ENCODE measurements around the gene KIF11.
"Not testable (repeated sequence)": the region's sequence is repeated elsewhere in the genome, so short reads cannot be mapped to it uniquely, and the experiment has no call there.

KIF11 gene

DNA sequence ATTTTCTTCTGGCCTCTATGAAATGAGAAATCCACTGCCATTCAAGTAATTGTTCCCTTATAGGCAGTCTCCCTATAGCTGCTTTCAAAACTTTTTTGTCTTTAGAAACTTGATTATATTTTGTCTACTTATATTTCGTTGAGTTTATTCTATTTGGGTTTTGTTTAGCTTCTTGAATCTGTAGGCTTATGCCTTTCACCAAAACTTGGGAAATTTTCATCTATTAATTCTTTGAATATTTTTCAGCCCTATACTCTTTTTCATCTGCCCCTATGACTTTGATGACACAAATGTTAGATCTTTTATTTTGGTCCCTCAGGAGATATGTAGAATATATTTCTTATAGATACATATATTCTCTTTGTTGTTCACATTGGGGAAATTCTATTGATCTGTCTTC lies 48.6 kb downstream of the KIF11 start:
- no peak for DNase-seq (ENCODE audit: low read depth, low spot score)

GRCh38 chr10:92644921-92645320 lies 52.0 kb downstream of the KIF11 start:
- no peak overlapping the region for H3K4me3 ChIP-seq (ENCODE audit: low read depth, low read length)
- no peak for DNase-seq (ENCODE audit: low read depth, low spot score)
- in situ Hi-C loops (cut with HindIII; ENCODE audit: low sequenced_read_pairs), result no loop called here
- no peak for TF ChIP-seq CTCF (IDR thresholded peaks at IDR 0.05; ENCODE audit: low read depth, low read length)

More for the DNA sequence above, 48.6 kb downstream of the KIF11 start:
- in situ Hi-C loops (cut with HindIII; ENCODE audit: low sequenced_read_pairs), result no loop called here
- TF ChIP-seq CTCF (IDR thresholded peaks at IDR 0.05; ENCODE audit: low read depth, low read length), result no peak
- no peak overlapping the region for H3K4me3 ChIP-seq (ENCODE audit: low read depth, low read length)

DNA sequence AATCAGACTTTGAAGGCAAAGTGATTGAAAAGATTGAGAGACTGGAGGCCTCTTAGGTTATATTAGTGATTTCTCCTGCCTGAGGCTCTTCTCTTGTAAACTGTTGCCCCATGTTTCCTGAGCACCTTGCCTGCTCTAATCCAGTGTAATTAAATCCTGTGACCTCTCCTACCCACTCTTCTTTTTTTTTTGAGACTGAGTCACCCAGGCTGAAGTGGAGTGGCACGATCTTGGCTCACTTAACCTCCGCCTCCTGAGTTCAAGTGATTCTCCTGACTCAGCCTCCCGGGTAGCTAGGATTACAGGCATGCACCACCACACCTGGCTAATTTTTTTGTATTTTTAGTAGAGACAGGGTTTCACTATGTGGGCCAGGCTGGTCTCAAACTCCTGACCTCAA lies 57.9 kb downstream of the KIF11 start:
- H3K4me3 ChIP-seq (ENCODE audit: low read depth, low read length); in situ Hi-C loops (cut with HindIII; ENCODE audit: low sequenced_read_pairs); DNase-seq (ENCODE audit: low read depth, low spot score): not testable (repeated sequence)

GRCh38 chr10:92655426-92655825 lies 62.5 kb downstream of the KIF11 start:
- no peak for TF ChIP-seq CTCF (IDR thresholded peaks at IDR 0.05; ENCODE audit: low read depth, low read length)
- DNase-seq (ENCODE audit: low read depth, low spot score), result no peak
- H3K4me3 ChIP-seq (ENCODE audit: low read depth, low read length), result no peak overlapping the region
- in situ Hi-C loops (cut with HindIII; ENCODE audit: low sequenced_read_pairs), result no loop called here

- H3K4me3 ChIP-seq (ENCODE audit: low read depth, low read length), result no peak overlapping the region
- no peak for DNase-seq (ENCODE audit: low read depth, low spot score)
- TF ChIP-seq CTCF (IDR thresholded peaks at IDR 0.05; ENCODE audit: low read depth, low read length), result no peak
- in situ Hi-C loops (cut with HindIII; ENCODE audit: low sequenced_read_pairs), result no loop called here
Observed at GRCh38 chr10:92656266-92656961, 63.5 kb downstream of the KIF11 start.

DNA sequence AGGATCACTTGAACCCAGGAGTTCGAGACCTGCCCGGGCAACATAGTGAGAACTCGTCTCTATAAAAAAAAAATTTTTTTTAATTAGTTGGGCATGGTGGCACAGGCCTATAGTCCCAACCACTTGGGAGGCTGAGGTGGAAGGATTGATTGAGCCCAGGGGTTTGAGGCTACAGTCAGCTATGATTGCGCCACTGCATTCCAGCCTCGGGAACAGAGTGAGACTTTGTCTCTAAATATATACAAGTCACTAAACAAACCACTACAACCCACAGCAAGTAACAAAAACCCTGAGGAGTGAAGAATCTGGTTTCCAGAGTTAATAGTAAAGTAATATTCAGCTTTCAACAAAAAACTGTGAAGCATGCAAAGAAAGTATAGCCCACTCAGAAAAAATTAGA lies 64.1 kb downstream of the KIF11 start:
- no peak for DNase-seq (ENCODE audit: low read depth, low spot score)
- in situ Hi-C loops (cut with HindIII; ENCODE audit: low sequenced_read_pairs), result no loop called here
- no peak overlapping the region for H3K4me3 ChIP-seq (ENCODE audit: low read depth, low read length)
- no peak for TF ChIP-seq CTCF (IDR thresholded peaks at IDR 0.05; ENCODE audit: low read depth, low read length)

GRCh38 chr10:92662848-92663247 lies 69.9 kb downstream of the KIF11 start:
- in situ Hi-C loops (cut with HindIII; ENCODE audit: low sequenced_read_pairs), result no loop called here
- no peak for DNase-seq (ENCODE audit: low read depth, low spot score)
- H3K4me3 ChIP-seq (ENCODE audit: low read depth, low read length), result no peak overlapping the region
- no peak for TF ChIP-seq CTCF (IDR thresholded peaks at IDR 0.05; ENCODE audit: low read depth, low read length)

Measured in astrocyte of the spinal cord (primary cell).